Esophagus (tissue), 2 donors: ENCODE results near the gene CDK19. TPM values are rescaled to one million over a fixed set of nuclear protein-coding genes. Genes with fewer than 3 reads are reported as not detected.

Experiments
- H3K27ac ChIP-seq, 2 donors: one replicate each; pipeline ENCODE4 v1.5.1; 2013; ENCODE audit warnings: low read depth in 2 of 2, mild to moderate bottlenecking in 2 of 2, inconsistent platforms in 1 of 2, low read length in 1 of 2, moderate library complexity in 1 of 2
- H3K27me3 ChIP-seq, 2 donors: one replicate each; pipeline ENCODE4 v1.6.1; 2013; ENCODE audit warnings: low read length in 2 of 2, control low read depth in 1 of 2, mild to moderate bottlenecking in 1 of 2; ENCODE audit not compliant: insufficient read depth in 2 of 2, control insufficient read depth in 1 of 2
- H3K36me3 ChIP-seq, 2 donors: one replicate each; pipeline ENCODE4 v1.6.1; 2013; ENCODE audit warnings: low read length in 1 of 2; ENCODE audit not compliant: control insufficient read depth in 2 of 2, insufficient read depth in 2 of 2
- H3K4me1 ChIP-seq, 2 donors: one replicate each; pipeline ENCODE4 v1.6.1; 2013; ENCODE audit warnings: low read length in 1 of 2; ENCODE audit not compliant: control insufficient read depth in 2 of 2, insufficient read depth in 2 of 2
- H3K4me3 ChIP-seq, 2 donors: one replicate each; pipeline ENCODE4 v1.5.1; 2013; ENCODE audit warnings: low read length in 2 of 2, mild to moderate bottlenecking in 2 of 2, low read depth in 1 of 2, moderate library complexity in 1 of 2
- H3K9me3 ChIP-seq, 2 donors: one replicate each; pipeline ENCODE4 v1.6.1; 2013; ENCODE audit warnings: mild to moderate bottlenecking in 2 of 2, low read depth in 1 of 2, low read length in 1 of 2, moderate library complexity in 1 of 2; ENCODE audit not compliant: control insufficient read depth in 2 of 2, insufficient read depth in 1 of 2
- WGBS, 2 donors: extraction: QIAGEN DNeasy Blood & Tissue Kit; methylation state at CpG; one replicate each; pipeline ENCODE4 v1.1.7; 2013; 5-methylcytosine and 5-hydroxymethylcytosine counted together
- polyA plus RNA-seq, 2 donors: library from polyadenylated mRNA; stranded (reverse); fragments of 200-250 nt; gene quantifications; one replicate each; pipeline ENCODE4 v1.2.3, GENCODE V29; 2013
- donor health status: healthy with polysubstance abuse.
- donor health status: Bipolar disorder and iron deficiency.

CDK19 gene
- polyA plus RNA-seq, 2 donors, result 5.5 to 6.6 TPM

GRCh38 chr6:110681543-110682459, 133.5 kb downstream of the CDK19 start:
- H3K4me1 ChIP-seq, result no peaks in the 10 kb centered on the region
- no peaks in the 10 kb centered on the region for H3K9me3 ChIP-seq
- WGBS, 2 donors, result 36 to 45% methylated on average over 4 of the region's 4 CpGs
- no peaks in the 10 kb centered on the region for H3K27me3 ChIP-seq
- no peak overlapping the region for H3K4me3 ChIP-seq
- H3K27ac ChIP-seq, result no peak overlapping the region
- H3K36me3 ChIP-seq, result no peaks in the 10 kb centered on the region

DNA sequence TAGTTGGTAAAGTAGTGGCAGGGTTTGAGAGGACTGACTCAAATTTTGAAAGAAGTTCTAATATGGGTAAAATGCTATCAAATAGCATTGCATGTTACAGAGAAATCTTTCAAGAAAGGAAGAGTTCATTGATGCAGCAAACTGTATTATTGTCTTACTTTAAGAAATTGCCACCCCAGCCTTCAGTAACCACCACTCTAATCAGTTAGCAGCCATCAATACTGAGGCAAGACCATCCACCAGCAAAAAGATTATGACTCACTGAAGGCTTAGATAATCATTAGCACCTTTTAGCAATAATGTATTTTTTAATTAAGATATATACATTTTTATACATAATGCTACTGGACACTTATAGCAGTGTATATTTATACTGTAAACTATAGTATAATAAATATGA, 138.9 kb downstream of the CDK19 start:
- Histone ChIP-seq H3K4me3 (no peak overlapping the region), H3K27ac (no peak overlapping the region), H3K27me3 (no peaks in the 10 kb centered on the region), H3K9me3 (no peaks in the 10 kb centered on the region), H3K36me3 (no peaks in the 10 kb centered on the region), H3K4me1 (no peaks in the 10 kb centered on the region)

- H3K4me3 ChIP-seq, result no peak overlapping the region
- H3K36me3 ChIP-seq, result no peaks in the 10 kb centered on the region
- H3K9me3 ChIP-seq, result no peaks in the 10 kb centered on the region
- no peaks in the 10 kb centered on the region for H3K4me1 ChIP-seq
- WGBS, 2 donors, result 40 to 60% methylated on average over 1 of the region's 1 CpG
- no peaks in the 10 kb centered on the region for H3K27me3 ChIP-seq
- H3K27ac ChIP-seq, result no peak overlapping the region
Measured at GRCh38 chr6:110674096-110674495, 141.2 kb downstream of the CDK19 start.

GRCh38 chr6:110672122-110672521, 143.1 kb downstream of the CDK19 start:
- 95 to 97% methylated on average over 2 of the region's 2 CpGs for WGBS, 2 donors
- H3K27ac ChIP-seq, result no peak overlapping the region
- no peaks in the 10 kb centered on the region for H3K27me3 ChIP-seq
- no peaks in the 10 kb centered on the region for H3K9me3 ChIP-seq
- H3K4me1 ChIP-seq, result no peaks in the 10 kb centered on the region
- no peak overlapping the region for H3K4me3 ChIP-seq
- no peaks in the 10 kb centered on the region for H3K36me3 ChIP-seq

DNA sequence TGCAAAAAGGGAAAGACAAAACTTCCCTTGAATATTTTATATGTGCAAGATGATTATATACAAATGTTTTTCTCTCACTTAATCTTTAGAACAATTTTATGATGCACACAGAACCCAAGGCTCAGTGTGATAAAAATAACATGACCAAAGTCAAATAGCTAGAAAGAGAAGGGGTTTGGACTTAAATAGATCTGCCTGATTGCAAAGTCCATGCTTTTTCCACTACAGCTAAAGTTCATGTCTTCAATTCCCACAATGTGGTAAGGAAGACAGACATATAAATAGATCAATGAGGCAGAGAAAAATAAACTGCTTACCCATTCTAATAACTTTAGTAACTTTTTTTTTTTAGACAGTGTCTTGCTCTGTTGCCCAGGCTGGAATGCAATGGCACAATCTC, 143.8 kb downstream of the CDK19 start:
- Histone ChIP-seq H3K27me3 (no peaks in the 10 kb centered on the region), H3K4me3 (no peak overlapping the region), H3K4me1 (no peaks in the 10 kb centered on the region), H3K36me3 (no peaks in the 10 kb centered on the region), H3K27ac (no peak overlapping the region), H3K9me3 (no peaks in the 10 kb centered on the region)

DNA sequence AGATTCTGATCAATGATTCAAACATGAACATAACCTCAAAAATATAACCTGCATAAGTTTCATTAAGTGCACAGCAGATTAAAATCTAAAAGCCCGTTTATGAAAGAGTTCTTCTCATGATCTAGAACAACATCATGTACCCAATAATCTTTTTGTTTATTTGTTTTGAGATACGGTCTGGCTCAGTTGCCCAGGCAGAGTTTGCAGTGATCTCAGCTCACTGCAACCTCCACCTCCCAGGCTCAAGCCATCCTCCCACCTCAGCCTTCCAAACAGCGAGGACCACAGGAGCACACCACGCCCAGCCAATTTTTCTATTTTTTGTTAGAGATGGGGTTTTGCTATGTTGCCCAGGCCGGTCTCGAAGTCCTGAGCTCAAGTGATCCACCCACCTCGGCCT, 149.7 kb downstream of the CDK19 start:
- Histone ChIP-seq H3K27me3 (no peaks in the 10 kb centered on the region), H3K4me1 (no peaks in the 10 kb centered on the region), H3K9me3 (no peaks in the 10 kb centered on the region), H3K4me3 (no peak overlapping the region), H3K36me3 (no peaks in the 10 kb centered on the region), H3K27ac (no peak overlapping the region)
- 94 to 95% methylated on average over 7 of the region's 7 CpGs for WGBS, 2 donors

DNA sequence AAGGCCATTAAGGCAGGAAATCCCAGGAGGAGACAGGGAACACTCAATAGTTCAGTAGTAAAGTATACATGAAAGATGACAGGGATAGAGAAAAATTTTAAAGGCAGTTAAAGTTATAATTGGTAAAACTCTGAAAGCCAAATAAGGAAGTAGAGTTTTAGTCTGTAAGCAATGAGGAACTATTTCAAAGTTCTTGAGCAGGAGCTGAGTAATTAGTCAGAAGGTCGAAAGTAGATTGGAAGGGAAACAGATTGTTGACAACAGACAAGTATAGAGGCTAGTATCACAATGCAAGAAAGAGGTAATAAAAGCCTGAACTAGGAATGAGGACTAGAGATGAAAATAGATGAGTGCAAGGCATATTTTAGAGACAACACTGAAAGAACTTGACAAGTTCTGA, 150.3 kb downstream of the CDK19 start:
- Histone ChIP-seq H3K27ac (no peak overlapping the region), H3K27me3 (no peaks in the 10 kb centered on the region), H3K4me3 (no peak overlapping the region), H3K36me3 (no peaks in the 10 kb centered on the region), H3K4me1 (no peaks in the 10 kb centered on the region), H3K9me3 (no peaks in the 10 kb centered on the region)
- 44 to 60% methylated on average over 1 of the region's 1 CpG for WGBS, 2 donors

DNA sequence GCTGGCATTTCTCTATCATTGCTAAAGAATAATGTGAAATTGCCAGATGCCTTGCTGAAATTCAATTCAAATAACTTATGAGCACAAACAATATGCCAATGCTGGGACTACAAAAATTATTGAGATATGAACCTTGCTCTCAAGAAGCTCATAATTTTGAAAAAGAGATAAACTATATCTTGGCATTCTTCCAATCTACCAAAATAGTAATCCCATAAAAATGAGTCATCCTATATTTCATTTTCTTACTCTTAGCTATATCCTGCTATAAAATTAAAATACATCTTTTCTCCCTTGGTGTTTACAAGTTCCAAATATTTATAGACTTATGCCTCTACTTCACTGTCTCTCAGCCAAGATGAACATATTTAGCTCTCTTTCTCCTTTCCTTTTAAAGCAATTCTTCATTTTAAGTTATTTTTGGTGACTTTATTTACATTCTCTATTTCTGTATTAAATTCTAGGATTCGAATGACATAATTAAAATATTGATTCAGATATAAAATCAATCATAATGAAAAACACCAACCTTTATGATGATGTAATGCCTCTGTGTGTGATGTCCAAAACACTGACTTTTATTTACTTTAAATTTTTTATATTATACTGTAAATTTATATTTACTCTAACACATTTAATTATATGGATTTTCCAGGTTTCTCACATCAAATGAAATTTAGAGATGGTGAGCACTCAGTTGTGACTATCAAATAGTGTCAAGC, 152.6 kb downstream of the CDK19 start:
- Histone ChIP-seq H3K4me3 (no peak overlapping the region), H3K27ac (no peak overlapping the region), H3K4me1 (no peaks in the 10 kb centered on the region), H3K36me3 (no peaks in the 10 kb centered on the region), H3K9me3 (no peaks in the 10 kb centered on the region), H3K27me3 (no peaks in the 10 kb centered on the region)
- 57 to 65% methylated on average over 1 of the region's 1 CpG for WGBS, 2 donors

GRCh38 chr6:110661414-110661813, 153.9 kb downstream of the CDK19 start:
- H3K27ac ChIP-seq, result no peak overlapping the region
- no peaks in the 10 kb centered on the region for H3K4me1 ChIP-seq
- no peaks in the 10 kb centered on the region for H3K36me3 ChIP-seq
- 89 to 94% methylated on average over 2 of the region's 2 CpGs for WGBS, 2 donors
- no peak overlapping the region for H3K4me3 ChIP-seq
- no peaks in the 10 kb centered on the region for H3K27me3 ChIP-seq
- no peaks in the 10 kb centered on the region for H3K9me3 ChIP-seq
